ENCODE results near the gene PRR35. TPM values are rescaled to one million over a fixed set of nuclear protein-coding genes. Genes with fewer than 3 reads are reported as not detected.

PRR35 gene
- polyA plus RNA-seq, 4 donors, result not detected

GRCh38 chr16:563072-563644 lies 3.0 kb downstream of the PRR35 start:
- FAIRE-seq (no peak), DNase-seq (no peak)
- peaks cover 13 to 39% (median 19%) of the 10 kb centered on the region in 3 donors for H3K27me3 ChIP-seq (ENCODE audit: control insufficient read depth in 3 of 3, insufficient read depth in 3 of 3, low read length in 3 of 3)
- no peaks in the 10 kb centered on the region for H3K36me3 ChIP-seq (ENCODE audit: control insufficient read depth in 3 of 3, insufficient read depth in 2 of 3, low read depth in 1 of 3, low read length in 3 of 3)
- WGBS, 3 donors, result 35 to 76% (median 52%) methylated on average over 30 of the region's 30 CpGs
- no peaks in the 10 kb centered on the region for H3K9me3 ChIP-seq (ENCODE audit: control insufficient read depth in 2 of 2, insufficient read depth in 1 of 2, low read depth in 1 of 2, low read length in 1 of 2)
- H3K27ac ChIP-seq (ENCODE audit: low read depth in 1 of 3, low read length in 2 of 3), result no peak overlapping the region
- peaks cover 0 to 37% (median 6%) of the 10 kb centered on the region in 3 donors for H3K4me1 ChIP-seq (ENCODE audit: control insufficient read depth in 3 of 3, insufficient read depth in 2 of 3, low read depth in 1 of 3, low read length in 2 of 3)
- H3K4me3 ChIP-seq (ENCODE audit: low read depth in 1 of 3, low read length in 3 of 3), result no peak overlapping the region

GRCh38 chr16:564690-565418 lies 4.7 kb downstream of the PRR35 start:
- no peak overlapping the region for H3K4me3 ChIP-seq (ENCODE audit: low read depth in 1 of 3, low read length in 3 of 3)
- FAIRE-seq, result no peak
- WGBS, 3 donors, result 83 to 86% (median 84%) methylated on average over 27 to 42 of the region's 42 CpGs
- H3K36me3 ChIP-seq (ENCODE audit: control insufficient read depth in 3 of 3, insufficient read depth in 2 of 3, low read depth in 1 of 3, low read length in 3 of 3), result no peaks in the 10 kb centered on the region
- H3K9me3 ChIP-seq (ENCODE audit: control insufficient read depth in 2 of 2, insufficient read depth in 1 of 2, low read depth in 1 of 2, low read length in 1 of 2), result no peaks in the 10 kb centered on the region
- peaks cover 5 to 22% (median 17%) of the 10 kb centered on the region in 3 donors for H3K27me3 ChIP-seq (ENCODE audit: control insufficient read depth in 3 of 3, insufficient read depth in 3 of 3, low read length in 3 of 3)
- no peak overlapping the region for H3K27ac ChIP-seq (ENCODE audit: low read depth in 1 of 3, low read length in 2 of 3)
- DNase-seq, result no peak
- H3K4me1 ChIP-seq (ENCODE audit: control insufficient read depth in 3 of 3, insufficient read depth in 2 of 3, low read depth in 1 of 3, low read length in 2 of 3), result peaks cover 4 to 40% (median 13%) of the 10 kb centered on the region in 3 donors

- H3K9me3 ChIP-seq (ENCODE audit: control insufficient read depth in 2 of 2, insufficient read depth in 1 of 2, low read depth in 1 of 2, low read length in 1 of 2), result no peaks in the 10 kb centered on the region
- FAIRE-seq, result no peak
- H3K4me1 ChIP-seq (ENCODE audit: control insufficient read depth in 3 of 3, insufficient read depth in 2 of 3, low read depth in 1 of 3, low read length in 2 of 3), result peaks cover 4 to 40% (median 13%) of the 10 kb centered on the region in 3 donors
- no peaks in the 10 kb centered on the region for H3K36me3 ChIP-seq (ENCODE audit: control insufficient read depth in 3 of 3, insufficient read depth in 2 of 3, low read depth in 1 of 3, low read length in 3 of 3)
- no peak for DNase-seq
- WGBS, 3 donors, result 59 to 62% (median 62%) methylated on average over 34 to 35 of the region's 35 CpGs
- peaks cover 5 to 22% (median 16%) of the 10 kb centered on the region in 3 donors for H3K27me3 ChIP-seq (ENCODE audit: control insufficient read depth in 3 of 3, insufficient read depth in 3 of 3, low read length in 3 of 3)
- H3K4me3 ChIP-seq (ENCODE audit: low read depth in 1 of 3, low read length in 3 of 3), result no peak overlapping the region
- no peak overlapping the region for H3K27ac ChIP-seq (ENCODE audit: low read depth in 1 of 3, low read length in 2 of 3)
These were observed 5.5 kb downstream of the PRR35 start for GRCh38 chr16:565419-566330.

GRCh38 chr16:566475-567372 lies 6.5 kb downstream of the PRR35 start, which contains the start of gene NHLRC4:
TSS of gene NHLRC4 (plus strand) at chr16:567005. CDS start at chr16:568048, 1,043 bp downstream.
- Histone ChIP-seq H3K9me3 (ENCODE audit: control insufficient read depth in 2 of 2, insufficient read depth in 1 of 2, low read depth in 1 of 2, low read length in 1 of 2) (no peaks in the 10 kb centered on the region), H3K4me1 (ENCODE audit: control insufficient read depth in 3 of 3, insufficient read depth in 2 of 3, low read depth in 1 of 3, low read length in 2 of 3) (peaks cover 4 to 40% (median 13%) of the 10 kb centered on the region in 3 donors), H3K27ac (ENCODE audit: low read depth in 1 of 3, low read length in 2 of 3) (peak within 1 kb of the TSS; percentile 28 to 73 (median 65)), H3K4me3 (ENCODE audit: low read depth in 1 of 3, low read length in 3 of 3) (peak within 1 kb of the TSS in 2 of 3 donors; percentile 18 to 23), H3K27me3 (ENCODE audit: control insufficient read depth in 3 of 3, insufficient read depth in 3 of 3, low read length in 3 of 3) (peaks cover 0 to 11% (median 8%) of the 10 kb centered on the region in 3 donors), H3K36me3 (ENCODE audit: control insufficient read depth in 3 of 3, insufficient read depth in 2 of 3, low read depth in 1 of 3, low read length in 3 of 3) (peaks cover 0 to under 1% (median 0%) of the 10 kb centered on the region in 3 donors)
- WGBS, 3 donors, result 19 to 30% (median 22%) methylated on average over 26 of the region's 26 CpGs
- FAIRE-seq (no peak), DNase-seq (peak; percentile 67 to 78)

- no peak for FAIRE-seq
- H3K27ac ChIP-seq (ENCODE audit: low read depth in 1 of 3, low read length in 2 of 3), result peak overlapping the region in 2 of 3 donors; percentile 65 to 73
- H3K4me3 ChIP-seq (ENCODE audit: low read depth in 1 of 3, low read length in 3 of 3), result peak overlapping the region in 1 of 3 donors; percentile 18
- peaks cover 4 to 40% (median 13%) of the 10 kb centered on the region in 3 donors for H3K4me1 ChIP-seq (ENCODE audit: control insufficient read depth in 3 of 3, insufficient read depth in 2 of 3, low read depth in 1 of 3, low read length in 2 of 3)
- DNase-seq, result peak in 1 of 2 donors; percentile 55
- H3K36me3 ChIP-seq (ENCODE audit: control insufficient read depth in 3 of 3, insufficient read depth in 2 of 3, low read depth in 1 of 3, low read length in 3 of 3), result peaks cover 0 to 9% (median 0%) of the 10 kb centered on the region in 3 donors
- H3K9me3 ChIP-seq (ENCODE audit: control insufficient read depth in 2 of 2, insufficient read depth in 1 of 2, low read depth in 1 of 2, low read length in 1 of 2), result no peaks in the 10 kb centered on the region
- 68 to 86% (median 75%) methylated on average over 34 to 35 of the region's 35 CpGs for WGBS, 3 donors
- peaks cover 0 to 4% (median 2%) of the 10 kb centered on the region in 3 donors for H3K27me3 ChIP-seq (ENCODE audit: control insufficient read depth in 3 of 3, insufficient read depth in 3 of 3, low read length in 3 of 3)
These were observed 7.4 kb downstream of the PRR35 start for GRCh38 chr16:567373-568256.

GRCh38 chr16:568401-569258 lies 8.4 kb downstream of the PRR35 start:
- Histone ChIP-seq H3K4me3 (ENCODE audit: low read depth in 1 of 3, low read length in 3 of 3) (peak overlapping the region in 1 of 3 donors; percentile 59), H3K36me3 (ENCODE audit: control insufficient read depth in 3 of 3, insufficient read depth in 2 of 3, low read depth in 1 of 3, low read length in 3 of 3) (peaks cover 0 to 18% (median 0%) of the 10 kb centered on the region in 3 donors), H3K9me3 (ENCODE audit: control insufficient read depth in 2 of 2, insufficient read depth in 1 of 2, low read depth in 1 of 2, low read length in 1 of 2) (no peaks in the 10 kb centered on the region), H3K27ac (ENCODE audit: low read depth in 1 of 3, low read length in 2 of 3) (peak overlapping the region in 1 of 3 donors; percentile 64), H3K27me3 (ENCODE audit: control insufficient read depth in 3 of 3, insufficient read depth in 3 of 3, low read length in 3 of 3) (peaks cover 0 to 4% (median 0%) of the 10 kb centered on the region in 3 donors), H3K4me1 (ENCODE audit: control insufficient read depth in 3 of 3, insufficient read depth in 2 of 3, low read depth in 1 of 3, low read length in 2 of 3) (peaks cover 4 to 40% (median 13%) of the 10 kb centered on the region in 3 donors)
- FAIRE-seq (no peak), DNase-seq (peak in 1 of 2 donors; percentile 53)
- whole genome bisulfite sequencing, 3 donors, result 28 to 63% (median 41%) methylated on average over 8 to 11 of the region's 11 CpGs
